OCI-LY1 (cell line): ENCODE measurements around the gene KIF16B.

ENCODE experiments used
- H2AFZ ChIP-seq: fragments of 200-600 bp; sonication (generic), shearing (Covaris generic); 2 replicates; pipeline ENCODE4 v1.6.0; 2014; ENCODE audit warnings: antibody characterized with exemption, mild to moderate bottlenecking, low read length
- H3F3A ChIP-seq: fragments of 200-600 bp; sonication (generic), shearing (Covaris generic); 2 replicates; pipeline ENCODE4 v1.6.0; 2014; ENCODE audit warnings: mild to moderate bottlenecking, antibody characterized with exemption, low read length, moderate library complexity; ENCODE audit not compliant: insufficient read depth
- H3K27ac ChIP-seq: fragments of 200-600 bp; sonication (generic); 2 replicates; pipeline ENCODE4 v1.5.1; 2014; ENCODE audit warnings: low read length, mixed run types, mild to moderate bottlenecking, low read depth; ENCODE audit not compliant: poor library complexity, severe bottlenecking
- H3K27me3 ChIP-seq: fragments of 200-600 bp; sonication (generic); 2 replicates; pipeline ENCODE4 v1.6.0; 2014; ENCODE audit warnings: antibody characterized with exemption, mild to moderate bottlenecking, low read length, moderate library complexity; ENCODE audit not compliant: insufficient read depth
- H3K36me3 ChIP-seq: fragments of 200-600 bp; sonication (generic); 2 replicates; pipeline ENCODE4 v1.6.1; 2014; ENCODE audit warnings: mild to moderate bottlenecking, antibody characterized with exemption, low read length, moderate library complexity, mixed read lengths; ENCODE audit not compliant: insufficient read depth
- H3K4me1 ChIP-seq: fragments of 200-600 bp; sonication (generic); 2 replicates; pipeline ENCODE4 v1.5.1; 2014; ENCODE audit warnings: mild to moderate bottlenecking, low read length, moderate library complexity; ENCODE audit not compliant: insufficient read depth, severe bottlenecking
- H3K4me2 ChIP-seq: fragments of 200-600 bp; sonication (generic), shearing (Covaris generic); 2 replicates; pipeline ENCODE4 v1.6.1; 2014; ENCODE audit warnings: low read length
- H3K4me3 ChIP-seq: fragments of 200-600 bp; sonication (generic); 2 replicates; pipeline ENCODE4 v1.5.1; 2014; ENCODE audit warnings: low read length, low read depth, mild to moderate bottlenecking, mixed read lengths; ENCODE audit not compliant: poor library complexity, severe bottlenecking
- H3K79me2 ChIP-seq: fragments of 200-600 bp; shearing (Covaris generic); 2 replicates; pipeline ENCODE4 v1.6.1; 2016; ENCODE audit warnings: mixed run types, low read length, mixed read lengths; ENCODE audit not compliant: insufficient read depth
- H3K9ac ChIP-seq: fragments of 200-600 bp; sonication (generic), shearing (Covaris generic); 2 replicates; pipeline ENCODE4 v1.6.1; 2014; ENCODE audit warnings: mild to moderate bottlenecking, low read length, mixed read lengths
- H3K9me2 ChIP-seq: fragments of 200-600 bp; sonication (generic), shearing (Covaris generic); 2 replicates; pipeline ENCODE4 v1.6.1; 2014; ENCODE audit warnings: low read depth, mild to moderate bottlenecking, low read length, mixed read lengths
- H3K9me3 ChIP-seq: fragments of 200-600 bp; shearing (Covaris generic); 2 replicates; pipeline ENCODE4 v1.6.1; 2014; ENCODE audit warnings: low read length, mixed read lengths
- H4K20me1 ChIP-seq: fragments of 200-600 bp; sonication (generic), shearing (Covaris generic); 2 replicates; pipeline ENCODE4 v1.6.0; 2016; ENCODE audit warnings: mild to moderate bottlenecking, low read length; ENCODE audit not compliant: insufficient read depth
- CTCF ChIP-seq: fragments of 200-600 bp; sonication (generic), shearing (Covaris generic); IDR thresholded peaks from 2 replicates; pipeline ENCODE4 v1.5.1; 2017; ENCODE audit warnings: mild to moderate bottlenecking, antibody characterized with exemption, low read length, moderate library complexity, mixed read lengths
- EZH2 ChIP-seq: fragments of 200-600 bp; sonication (generic), shearing (Covaris generic); IDR thresholded peaks from 2 replicates; pipeline ENCODE4 v1.8.0; 2017; ENCODE audit warnings: borderline replicate concordance, mixed run types, mild to moderate bottlenecking, antibody characterized with exemption, low read length, moderate library complexity, mixed read lengths

KIF16B gene

GRCh38 chr20:16620961-16621360 is 47.7 kb upstream of the KIF16B start:
- Histone ChIP-seq H3K27ac (no peak overlapping the region), H3K4me3 (no peak overlapping the region), H2AFZ (no peak overlapping the region), H3K4me2 (no peak overlapping the region), H3K9me2 (no peaks in the 10 kb centered on the region), H4K20me1 (no peaks in the 10 kb centered on the region), H3K36me3 (no peaks in the 10 kb centered on the region), H3K4me1 (no peaks in the 10 kb centered on the region), H3K9ac (no peak overlapping the region), H3K79me2 (no peaks in the 10 kb centered on the region), H3K9me3 (no peaks in the 10 kb centered on the region), H3K27me3 (0 out of 2 replicates have a peak, but pooled peaks cover 3% of the 10 kb centered on the region), H3F3A (no peaks in the 10 kb centered on the region)
- no peak for TF ChIP-seq EZH2
- no peak for TF ChIP-seq CTCF

GRCh38 chr20:16619953-16620352 is 46.7 kb upstream of the KIF16B start:
- no peaks in the 10 kb centered on the region for H3K9me3 ChIP-seq
- no peaks in the 10 kb centered on the region for H3F3A ChIP-seq
- H3K4me1 ChIP-seq, result no peaks in the 10 kb centered on the region
- H3K27me3 ChIP-seq, result 0 out of 2 replicates have a peak, but pooled peaks cover 3% of the 10 kb centered on the region
- TF ChIP-seq CTCF, result no peak
- TF ChIP-seq EZH2, result no peak
- no peak overlapping the region for H3K9ac ChIP-seq
- H3K9me2 ChIP-seq, result no peaks in the 10 kb centered on the region
- H3K36me3 ChIP-seq, result no peaks in the 10 kb centered on the region
- no peak overlapping the region for H3K27ac ChIP-seq
- no peaks in the 10 kb centered on the region for H4K20me1 ChIP-seq
- H3K4me3 ChIP-seq, result no peak overlapping the region
- no peak overlapping the region for H3K4me2 ChIP-seq
- H3K79me2 ChIP-seq, result no peaks in the 10 kb centered on the region
- H2AFZ ChIP-seq, result no peak overlapping the region

- H3K4me1 ChIP-seq, result no peaks in the 10 kb centered on the region
- no peak overlapping the region for H3K9ac ChIP-seq
- no peaks in the 10 kb centered on the region for H3F3A ChIP-seq
- TF ChIP-seq CTCF, result no peak
- TF ChIP-seq EZH2, result no peak
- H3K79me2 ChIP-seq, result no peaks in the 10 kb centered on the region
- 0 out of 2 replicates have a peak, but pooled peaks cover 3% of the 10 kb centered on the region for H3K27me3 ChIP-seq
- no peak overlapping the region for H3K4me3 ChIP-seq
- H2AFZ ChIP-seq, result no peak overlapping the region
- H4K20me1 ChIP-seq, result no peaks in the 10 kb centered on the region
- H3K9me3 ChIP-seq, result no peaks in the 10 kb centered on the region
- no peaks in the 10 kb centered on the region for H3K9me2 ChIP-seq
- no peak overlapping the region for H3K4me2 ChIP-seq
- H3K27ac ChIP-seq, result no peak overlapping the region
- no peaks in the 10 kb centered on the region for H3K36me3 ChIP-seq
Measured at GRCh38 chr20:16617056-16617455, 43.8 kb upstream of the KIF16B start.
